SK-N-SH (cell line): Measurements from ENCODE around the gene FOXF2. TPM values are rescaled to one million over a fixed set of nuclear protein-coding genes. Genes with fewer than 3 reads are reported as not detected.

Experiments
- CTCF ChIA-PET: fragments of 300-600, 350-600 bp; formaldehyde crosslinking; extraction: SDS; loops from one replicate; lab custom pipeline; 2021; lab: Yijun Ruan, JAX
- POLR2A ChIA-PET: fragments of 350-600 bp; sonication (Branson Sonifier 250); formaldehyde crosslinking; extraction: SDS; loops from one replicate; lab custom pipeline; 2020; ENCODE audit warnings: antibody characterized with exemption, inconsistent platforms; lab: Yijun Ruan, JAX
- DNase-seq: peaks from one replicate; pipeline ENCODE4 v3.0.0; 2012
- H2AFZ ChIP-seq: fragments of 200-600 bp; sonication (generic); 2 replicates; pipeline ENCODE4 v1.8.1; 2016; ENCODE audit warnings: antibody characterized with exemption, mild to moderate bottlenecking, low read depth
- H3F3A ChIP-seq: fragments of 200-600 bp; sonication (generic); replicated peaks from 2 replicates; pipeline ENCODE3; 2016; ENCODE audit warnings: antibody characterized with exemption, mild to moderate bottlenecking; ENCODE audit not compliant: insufficient read depth
- H3K27ac ChIP-seq, 2 experiments: fragments of 200-500 bp in 1 of 2; fragments of 200-600 bp in 1 of 2; sonication (Bioruptor generic) in 1 of 2; sonication (generic), shearing (Covaris generic) in 1 of 2; 2 replicates each; pipeline versions ENCODE4 v1.5.1 to v1.6.1; 2014 to 2016; ENCODE audit warnings: low read depth in 2 of 2, inconsistent platforms in 1 of 2, low read length in 1 of 2, mild to moderate bottlenecking in 1 of 2, mixed read lengths in 1 of 2
- H3K27me3 ChIP-seq: fragments of 200-600 bp; sonication (generic), shearing (Covaris generic); 2 replicates; pipeline ENCODE4 v1.6.1; 2016; ENCODE audit warnings: mixed run types; ENCODE audit not compliant: insufficient read depth
- H3K36me3 ChIP-seq, 2 experiments: fragments of 200-500 bp in 1 of 2; fragments of 200-600 bp in 1 of 2; sonication (Bioruptor generic) in 1 of 2; sonication (generic) in 1 of 2; replicated peaks in 1 of 2; 2 replicates each; pipeline versions ENCODE3 to v1.5.1; 2014 to 2016; ENCODE audit warnings: low read length in 1 of 2, mild to moderate bottlenecking in 1 of 2; ENCODE audit not compliant: insufficient read depth in 2 of 2, control insufficient read depth in 1 of 2
- H3K4me1 ChIP-seq, 2 experiments: fragments of 200-500 bp in 1 of 2; fragments of 200-600 bp in 1 of 2; sonication (Bioruptor generic) in 1 of 2; sonication (generic), shearing (Covaris generic) in 1 of 2; 2 replicates each; pipeline versions ENCODE4 v1.5.1 to v1.6.1; 2014 to 2016; ENCODE audit warnings: low read depth in 1 of 2, low read length in 1 of 2, mixed run types in 1 of 2; ENCODE audit not compliant: insufficient read depth in 2 of 2, control insufficient read depth in 1 of 2
- H3K4me2 ChIP-seq: fragments of 200-600 bp; sonication (generic), shearing (Covaris generic); 2 replicates; pipeline ENCODE4 v1.6.1; 2017; ENCODE audit warnings: mixed run types
- H3K4me3 ChIP-seq, 2 experiments: fragments of 200-500 bp in 1 of 2; fragments of 200-600 bp in 1 of 2; sonication (Bioruptor generic) in 1 of 2; sonication (generic), shearing (Covaris generic) in 1 of 2; 2 replicates each; pipeline versions ENCODE4 v1.5.1 to v1.8.1; 2014 to 2016; ENCODE audit warnings: low read depth in 2 of 2, inconsistent platforms in 1 of 2, low read length in 1 of 2, mild to moderate bottlenecking in 1 of 2, mixed read lengths in 1 of 2, moderate library complexity in 1 of 2
- H3K79me2 ChIP-seq: fragments of 200-600 bp; sonication (generic); 2 replicates; pipeline ENCODE4 v1.8.1; 2017; ENCODE audit warnings: mild to moderate bottlenecking; ENCODE audit not compliant: insufficient read depth
- H3K9ac ChIP-seq: fragments of 200-600 bp; sonication (generic); 2 replicates; pipeline ENCODE4 v1.6.1; 2017; ENCODE audit warnings: mixed run types
- H3K9me2 ChIP-seq: fragments of 200-600 bp; sonication (generic); 2 replicates; pipeline ENCODE4 v1.6.1; 2017; ENCODE audit warnings: mixed run types
- H3K9me3 ChIP-seq: fragments of 200-600 bp; sonication (generic); 2 replicates; pipeline ENCODE4 v1.6.1; 2017; ENCODE audit warnings: mixed run types, mild to moderate bottlenecking, moderate library complexity
- H4K20me1 ChIP-seq: fragments of 200-600 bp; sonication (generic); 2 replicates; pipeline ENCODE4 v1.6.1; 2017; ENCODE audit warnings: mild to moderate bottlenecking, mixed run types; ENCODE audit not compliant: insufficient read depth
- CTCF ChIP-seq: fragments of 200-600 bp; sonication (generic); IDR thresholded peaks from 2 replicates; pipeline ENCODE4 v1.6.1; 2017; ENCODE audit warnings: antibody characterized with exemption, mild to moderate bottlenecking, moderate library complexity
- EP300 ChIP-seq, 2 experiments: IDR thresholded peaks; 2 replicates each; pipeline versions ENCODE4 v1.4.0 to v1.6.1; 2012; ENCODE audit warnings: borderline replicate concordance in 1 of 2, low read depth in 1 of 2, low read length in 1 of 2
- FOXJ3 ChIP-seq: sonication (generic); formaldehyde crosslinking; IDR thresholded peaks from 2 replicates; pipeline ENCODE4 v1.5.1; 2020; ENCODE audit warnings: mild to moderate bottlenecking, missing genetic modification reagents
- FOXM1 ChIP-seq: IDR thresholded peaks from 2 replicates; pipeline ENCODE4 v1.4.0; 2012; ENCODE audit warnings: low read depth, mild to moderate bottlenecking
- IRF3 ChIP-seq: fragments of 150-350 bp; IDR thresholded peaks from 2 replicates; pipeline ENCODE4 v1.6.1; 2016; ENCODE audit warnings: mild to moderate bottlenecking, low read depth, low read length
- MEF2A ChIP-seq: IDR thresholded peaks from 2 replicates; pipeline ENCODE4 v1.4.0; 2012; ENCODE audit warnings: low read depth, borderline replicate concordance
- NFIC ChIP-seq: IDR thresholded peaks from 2 replicates; pipeline ENCODE4 v1.4.0; 2012; ENCODE audit warnings: borderline replicate concordance
- RCOR1 ChIP-seq: fragments of 150-350 bp; IDR thresholded peaks from 2 replicates; pipeline ENCODE4 v1.6.1; 2017; ENCODE audit warnings: antibody characterized with exemption, low read length
- REST ChIP-seq: IDR thresholded peaks from 2 replicates; pipeline ENCODE4 v1.6.1; 2012; ENCODE audit warnings: mild to moderate bottlenecking, low read depth, low read length, moderate library complexity
- RXRA ChIP-seq: IDR thresholded peaks from 2 replicates; pipeline ENCODE4 v1.4.0; 2012; ENCODE audit warnings: low read depth, mild to moderate bottlenecking, borderline replicate concordance
- SMC3 ChIP-seq: IDR thresholded peaks from 2 replicates; pipeline ENCODE4 v1.6.1; 2012; ENCODE audit warnings: low read depth, low read length, improper control_type of control experiment
- TEAD4 ChIP-seq: IDR thresholded peaks from 2 replicates; pipeline ENCODE4 v1.4.0; 2012; ENCODE audit warnings: mild to moderate bottlenecking, borderline replicate concordance; ENCODE audit not compliant: insufficient read depth
- ZBTB33 ChIP-seq: IDR thresholded peaks from 2 replicates; pipeline ENCODE4 v1.4.0; 2012; ENCODE audit warnings: low read depth, borderline replicate concordance
- WGBS: methylation state at CpG from one replicate; pipeline ENCODE4 v1.1.6; 2017; ENCODE audit warnings: low lambda C conversion rate; 5-methylcytosine and 5-hydroxymethylcytosine counted together
- polyA plus RNA-seq, 3 experiments: library from polyadenylated mRNA; depleted of rRNA; stranded (reverse); fragments of >200 nt; gene quantifications; 2 replicates each; pipeline ENCODE4 v1.2.3, GENCODE V29; 2012

FOXF2 gene
- polyA plus RNA-seq, 1 of the 3 experiments (the other 2 are of a cell fraction), result not detected

GRCh38 chr6:1348675-1349074 is 40.7 kb upstream of the FOXF2 start:
- no peaks in the 10 kb centered on the region for H3K27me3 ChIP-seq
- no peak overlapping the region for H3K4me2 ChIP-seq
- no peak overlapping the region for H3K9ac ChIP-seq
- H3K36me3 ChIP-seq, result no peaks in the 10 kb centered on the region
- TF ChIP-seq RCOR1 (no peak), RXRA (no peak), TEAD4 (no peak), NFIC (no peak), FOXJ3 (CRISPR knock-in tag) (no peak), SMC3 (no peak), MEF2A (no peak), ZBTB33 (no peak), EP300 (IDR thresholded peaks at IDR 0.05; ENCODE audit: borderline replicate concordance in 1 of 2, low read depth in 1 of 2, low read length in 1 of 2) (no peak), REST (no peak), CTCF (no peak), IRF3 (no peak), FOXM1 (no peak)
- POLR2A ChIA-PET, result no interaction called here
- H3K4me3 ChIP-seq, result no peak overlapping the region
- H3K4me1 ChIP-seq, result no peaks in the 10 kb centered on the region
- H3K79me2 ChIP-seq, result no peaks in the 10 kb centered on the region
- WGBS, result 0% methylated on average over 1 of the region's 1 CpG
- no peaks in the 10 kb centered on the region for H3K9me2 ChIP-seq
- H3F3A ChIP-seq, result no peaks in the 10 kb centered on the region
- H2AFZ ChIP-seq, result no peak overlapping the region
- no peaks in the 10 kb centered on the region for H3K9me3 ChIP-seq
- H4K20me1 ChIP-seq, result no peaks in the 10 kb centered on the region
- no peak for DNase-seq
- no peak overlapping the region for H3K27ac ChIP-seq
- CTCF ChIA-PET, result no interaction called here
